HG02763 (cell line): ENCODE results near the gene LIMCH1.

Experiments
- ATAC-seq: cut with Tn5 transposase; IDR thresholded peaks from one replicate; pipeline ENCODE4 v1.9.1; 2021; ENCODE audit warnings: mild to moderate bottlenecking, moderate library complexity; ENCODE audit not compliant: unreplicated experiment

LIMCH1 gene

GRCh38 chr4:41532336-41532735, 5.6 kb upstream of the LIMCH1 start:
- no peak for ATAC-seq

GRCh38 chr4:41532882-41533281, 5.1 kb upstream of the LIMCH1 start:
- ATAC-seq = no peak

GRCh38 chr4:41533680-41534079, 4.3 kb upstream of the LIMCH1 start:
- ATAC-seq = no peak

- no peak for ATAC-seq
These were observed 3.6 kb upstream of the LIMCH1 start for GRCh38 chr4:41534404-41534803.

- ATAC-seq = no peak
These were observed 2.0 kb upstream of the LIMCH1 start for GRCh38 chr4:41535911-41536371.

GRCh38 chr4:41537292-41537890, 566 bp upstream of the LIMCH1 start:
- no peak for ATAC-seq

GRCh38 chr4:41538887-41539498, 1.0 kb downstream of the LIMCH1 start:
- no peak for ATAC-seq

- ATAC-seq = no peak
These were observed 1.8 kb downstream of the LIMCH1 start for GRCh38 chr4:41539711-41540110.

GRCh38 chr4:41540687-41541086, 2.7 kb downstream of the LIMCH1 start:
- no peak for ATAC-seq

GRCh38 chr4:41541687-41542094, 3.7 kb downstream of the LIMCH1 start:
- ATAC-seq = no peak

- ATAC-seq = no peak
These were observed 4.7 kb downstream of the LIMCH1 start for GRCh38 chr4:41542526-41543275.

GRCh38 chr4:41545238-41545637, 7.3 kb downstream of the LIMCH1 start:
- no peak for ATAC-seq

GRCh38 chr4:41546638-41547037, 8.7 kb downstream of the LIMCH1 start:
- no peak for ATAC-seq

GRCh38 chr4:41548305-41548880, 10.4 kb downstream of the LIMCH1 start:
- ATAC-seq = no peak

- ATAC-seq = no peak
These were observed 11.5 kb downstream of the LIMCH1 start for GRCh38 chr4:41549478-41549877.

GRCh38 chr4:41550308-41550707, 12.4 kb downstream of the LIMCH1 start:
- no peak for ATAC-seq

GRCh38 chr4:41551536-41551935, 13.6 kb downstream of the LIMCH1 start:
- ATAC-seq = no peak

- no peak for ATAC-seq
These were observed 16.9 kb downstream of the LIMCH1 start for GRCh38 chr4:41554905-41555304.

- no peak for ATAC-seq
These were observed 18.6 kb downstream of the LIMCH1 start for GRCh38 chr4:41556526-41556925.

GRCh38 chr4:41559940-41560516, 22.1 kb downstream of the LIMCH1 start:
- ATAC-seq = no peak

GRCh38 chr4:41561244-41561643, 23.3 kb downstream of the LIMCH1 start:
- no peak for ATAC-seq
